ENCODE results near the gene AGFG1.

DNA sequence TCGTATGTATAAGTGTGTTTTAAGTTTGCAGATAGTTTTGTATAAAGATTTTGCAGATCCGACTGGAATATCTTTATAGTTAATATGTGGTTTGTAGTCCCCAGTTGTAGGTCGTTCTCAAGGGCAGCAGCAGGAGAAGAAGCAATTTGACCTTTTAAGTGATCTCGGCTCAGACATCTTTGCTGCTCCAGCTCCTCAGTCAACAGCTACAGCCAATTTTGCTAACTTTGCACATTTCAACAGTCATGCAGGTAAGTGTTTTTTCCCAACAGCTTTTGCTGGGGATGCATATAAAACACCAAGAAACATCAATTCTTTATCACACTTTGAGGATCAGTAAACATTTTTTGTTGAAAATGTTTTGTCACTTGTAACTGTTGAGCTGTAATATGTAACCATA is 52.7 kb downstream of the AGFG1 start:
- TF ChIP-seq POLR2AphosphoS5 (IDR thresholded peaks at IDR 0.05; ENCODE audit: borderline replicate concordance, low read depth, low read length) (no peak), EZH2 (IDR thresholded peaks at IDR 0.05) (no peak), FOXP2 (optimal IDR thresholded peaks at IDR 0.05; ENCODE audit: control extremely low read depth, extremely low read length, insufficient read depth) (no peak)
